B cell (primary cell): ENCODE measurements around the gene CTSH. TPM values are rescaled to one million over a fixed set of nuclear protein-coding genes. Genes with fewer than 3 reads are reported as not detected.

Experiments used
- ATAC-seq: fragments of 200-7000 bp; cut with Tn5 transposase; one replicate; pipeline ENCODE4 v1.10.0; 2021; ENCODE audit warnings: low read depth, mild to moderate bottlenecking, moderate number of reproducible peaks, moderate library complexity
- CTCF ChIA-PET: fragments of 350-600 bp; sonication (Branson Sonifier 250); formaldehyde crosslinking; loops from one replicate; lab custom pipeline; 2021; ENCODE audit warnings: antibody characterized with exemption, inconsistent platforms; lab: Charles Lee
- POLR2A ChIA-PET: fragments of 350-600 bp; sonication (Branson Sonifier 250); formaldehyde crosslinking; loops from one replicate; lab custom pipeline; 2021; ENCODE audit warnings: antibody characterized with exemption; lab: Charles Lee
- DNase-seq: peaks from one replicate; pipeline ENCODE4 v3.0.0; 2013
- H2AFZ ChIP-seq: 2 replicates; pipeline ENCODE4 v1.6.1; 2012; ENCODE audit warnings: mild to moderate bottlenecking, low read depth, low read length; ENCODE audit not compliant: insufficient read depth, poor library complexity, severe bottlenecking
- H3K27ac ChIP-seq, 2 donors: 1 replicate in 1 of 2; 2 replicates in 1 of 2; pipeline ENCODE4 v1.5.1; 2012 to 2013; ENCODE audit warnings: low read length in 2 of 2, mild to moderate bottlenecking in 2 of 2, moderate library complexity in 1 of 2
- H3K27me3 ChIP-seq, 4 experiments: fragments of 200-600 bp in 1 of 4; sonication (generic) in 1 of 4; replicated peaks in 1 of 4; 1 replicate in 2 of 4; 2 replicates in 2 of 4; pipeline versions ENCODE4 v1.6.1 to v1.7.0; 2013 to 2016; ENCODE audit warnings: low read length in 3 of 4, mild to moderate bottlenecking in 2 of 4, mixed read lengths in 1 of 4, moderate library complexity in 1 of 4; ENCODE audit not compliant: insufficient read depth in 4 of 4, control insufficient read depth in 3 of 4; ENCODE audit errors: control extremely low read depth in 1 of 4
- H3K36me3 ChIP-seq, 2 experiments: replicated peaks in 1 of 2; 1 replicate in 1 of 2; 2 replicates in 1 of 2; pipeline versions ENCODE4 v1.6.1 to v1.7.1; 2013; ENCODE audit warnings: low read length in 1 of 2; ENCODE audit not compliant: insufficient read depth in 2 of 2, control insufficient read depth in 1 of 2; ENCODE audit errors: control extremely low read depth in 1 of 2, extremely low read depth in 1 of 2
- H3K4me1 ChIP-seq, 2 donors: fragments of 200-600 bp in 1 of 2; sonication (generic) in 1 of 2; 1 replicate in 1 of 2; 2 replicates in 1 of 2; pipeline versions ENCODE4 v1.5.1 to v1.6.1; 2013 to 2017; ENCODE audit warnings: low read length in 2 of 2; ENCODE audit not compliant: control insufficient read depth in 2 of 2, insufficient read depth in 2 of 2
- H3K4me2 ChIP-seq: replicated peaks from 2 replicates; pipeline ENCODE3; 2012; ENCODE audit warnings: mild to moderate bottlenecking, low read depth, low read length; ENCODE audit not compliant: poor library complexity, severe bottlenecking
- H3K4me3 ChIP-seq, 5 experiments: fragments of 200-600 bp in 1 of 5; sonication (generic) in 1 of 5; 1 replicate in 3 of 5; 2 replicates in 2 of 5; pipeline versions ENCODE4 v1.5.1 to v1.7.0; 2011 to 2016; ENCODE audit warnings: low read length in 4 of 5, mild to moderate bottlenecking in 4 of 5, low read depth in 2 of 5, control low read depth in 1 of 5, moderate library complexity in 1 of 5; ENCODE audit not compliant: insufficient read depth in 1 of 5; ENCODE audit errors: control extremely low read depth in 1 of 5, extremely low read depth in 1 of 5
- H3K79me2 ChIP-seq: fragments of 200-600 bp; sonication (generic); one replicate; pipeline ENCODE4 v1.6.0; 2016; ENCODE audit warnings: low read length; ENCODE audit not compliant: control insufficient read depth, insufficient read depth
- H3K9ac ChIP-seq: fragments of 200-600 bp; sonication (generic); 2 replicates; pipeline ENCODE4 v1.6.1; 2017; ENCODE audit warnings: mild to moderate bottlenecking, low read length, moderate library complexity
- H3K9me3 ChIP-seq, 3 donors: one replicate each; pipeline versions ENCODE4 v1.6.1 to v1.7.1; 2013; ENCODE audit warnings: low read length in 2 of 3; ENCODE audit not compliant: control insufficient read depth in 2 of 3, insufficient read depth in 1 of 3; ENCODE audit errors: control extremely low read depth in 1 of 3
- H4K20me1 ChIP-seq: 2 replicates; pipeline ENCODE4 v1.6.0; 2012; ENCODE audit warnings: mild to moderate bottlenecking, low read length; ENCODE audit not compliant: insufficient read depth, control insufficient read depth, poor library complexity, severe bottlenecking
- H3K27ac Mint-ChIP-seq: one replicate; pipeline ENCODE4 v1.8.0; 2021; ENCODE audit warnings: mixed read lengths
- H3K27me3 Mint-ChIP-seq: one replicate; pipeline ENCODE4 v1.8.0; 2021; ENCODE audit warnings: mixed read lengths
- H3K4me1 Mint-ChIP-seq: one replicate; pipeline ENCODE4 v1.8.0; 2021; ENCODE audit warnings: mixed read lengths
- H3K4me3 Mint-ChIP-seq: one replicate; pipeline ENCODE4 v1.8.0; 2021; ENCODE audit warnings: mixed read lengths
- H3K9me3 Mint-ChIP-seq: one replicate; pipeline ENCODE4 v1.8.0; 2022; ENCODE audit warnings: mixed read lengths; ENCODE audit not compliant: insufficient read depth
- CTCF ChIP-seq: fragments of 200-600 bp; IDR thresholded peaks from one replicate; pipeline ENCODE4 v1.8.0; 2022; ENCODE audit warnings: antibody characterized with exemption, mild to moderate bottlenecking
- EZH2 ChIP-seq: IDR thresholded peaks from 2 replicates; pipeline ENCODE4 v1.6.1; 2012; ENCODE audit warnings: borderline replicate concordance, low read depth, mild to moderate bottlenecking, moderate library complexity, low read length; ENCODE audit not compliant: insufficient read depth, poor library complexity, severe bottlenecking
- WGBS: methylation state at CpG from one replicate; pipeline ENCODE4 v1.1.5; 2013; ENCODE audit warnings: missing lambda C conversion rate; ENCODE audit not compliant: insufficient coverage; 5-methylcytosine and 5-hydroxymethylcytosine counted together
- intact Hi-C: fragments of 100-400 bp; cut with micrococcal nuclease; formaldehyde crosslinking; loops from one replicate; pipeline ENCODE4 v1.10.0; 2022
- polyA plus RNA-seq: library from polyadenylated mRNA; depleted of rRNA; stranded (reverse); fragments of >200 nt; gene quantifications from 2 replicates; pipeline ENCODE4 v1.2.3, GENCODE V29; 2012
- total RNA-seq, 2 donors: library from RNA; stranded (reverse); fragments of 120-200 nt in 1 of 2; gene quantifications; 1 replicate in 1 of 2; 2 replicates in 1 of 2; pipeline versions ENCODE4 v1.2.3 to v1.2.4, GENCODE V29; 2013 to 2022

The CTSH gene
- total and polyA plus RNA-seq, 2 donors (not counting 1 experiment from before 2014, with no cell fraction given) = 399 to 441 TPM

GRCh38 chr15:78974272-78974918, 29.5 kb upstream of the CTSH start:
- POLR2A ChIA-PET = interaction anchor here (0.5 kb wide), 1 partner anchor 13 kb away, joined by 8 read pairs; no protein-coding TSS in a partner anchor
- no peak overlapping the region for H3K4me3 Mint-ChIP-seq
- Histone ChIP-seq H2AFZ (no peak overlapping the region), H3K36me3 (no peaks in the 10 kb centered on the region), H3K4me3 (no peak overlapping the region), H4K20me1 (no peaks in the 10 kb centered on the region), H3K4me2 (no peak overlapping the region), H3K27me3 (no peaks in the 10 kb centered on the region), H3K4me1 (peaks cover 31 to 32% of the 10 kb centered on the region in 2 donors), H3K9ac (no peak overlapping the region), H3K79me2 (no peaks in the 10 kb centered on the region), H3K9me3 (no peaks in the 10 kb centered on the region), H3K27ac (no peak overlapping the region)
- no peak overlapping the region for H3K27ac Mint-ChIP-seq
- no peaks in the 10 kb centered on the region for H3K27me3 Mint-ChIP-seq
- H3K4me1 Mint-ChIP-seq = peaks cover 32% of the 10 kb centered on the region
- intact Hi-C loops = no loop called here
- no peak for TF ChIP-seq EZH2
- no peak for TF ChIP-seq CTCF
- ATAC-seq = no peak
- 100% methylated on average over 1 of the region's 7 CpGs for WGBS
- DNase-seq = no peak
- CTCF ChIA-PET = no interaction called here
- no peaks in the 10 kb centered on the region for H3K9me3 Mint-ChIP-seq

GRCh38 chr15:78969687-78970349, 25.0 kb upstream of the CTSH start:
- intact Hi-C loops = no loop called here
- TF ChIP-seq CTCF = no peak
- TF ChIP-seq EZH2 = no peak
- CTCF ChIA-PET = interaction anchor here (1.4 to 1.6 kb wide), 2 partner anchors 9 to 215 kb away, joined by 6 read pairs; no protein-coding TSS in a partner anchor
- H3K9me3 ChIP-seq = no peaks in the 10 kb centered on the region
- Mint-ChIP-seq H3K4me3 (no peak overlapping the region), H3K27ac (no peak overlapping the region), H3K27me3 (no peaks in the 10 kb centered on the region), H3K4me1 (peaks cover 3% of the 10 kb centered on the region), H3K9me3 (no peaks in the 10 kb centered on the region)
- DNase-seq (no peak), ATAC-seq (no peak)
- H3K36me3 ChIP-seq = no peaks in the 10 kb centered on the region
- H3K4me3 ChIP-seq = no peak overlapping the region
- H3K27ac ChIP-seq = no peak overlapping the region
- H3K9ac ChIP-seq = no peak overlapping the region
- H3K79me2 ChIP-seq = no peaks in the 10 kb centered on the region
- H3K27me3 ChIP-seq = no peaks in the 10 kb centered on the region
- no peaks in the 10 kb centered on the region for H4K20me1 ChIP-seq
- 100% methylated on average over 1 of the region's 5 CpGs for WGBS
- H3K4me1 ChIP-seq = no peaks in the 10 kb centered on the region
- POLR2A ChIA-PET = no interaction called here
- H3K4me2 ChIP-seq = no peak overlapping the region
- no peak overlapping the region for H2AFZ ChIP-seq
